ENCODE measurements around the gene GNG2. TPM values are rescaled to one million over a fixed set of nuclear protein-coding genes. Genes with fewer than 3 reads are reported as not detected.

The GNG2 gene
- total RNA-seq, 4 donors from 2014 or later: 7.5 to 32.8 (median 14.2) TPM

- Histone ChIP-seq H3K4me3 (no peak overlapping the region), H3K36me3 (no peaks in the 10 kb centered on the region), H3K27ac (no peak overlapping the region), H3K9me3 (no peaks in the 10 kb centered on the region), H3K27me3 (no peaks in the 10 kb centered on the region), H3K4me1 (peaks cover 0 to 8% (median 5%) of the 10 kb centered on the region in 4 donors)
- in situ Hi-C loops (cut with MboI; ENCODE audit: low pct_ligation_motif_present in 1 of 4, low pct_unique_long_range_greater_than_20kb in 1 of 4, low sequenced_read_pairs in 3 of 4): loop anchor here (25.0 kb wide), 3 partner anchors 191 to 691 kb away; partner anchors contain the start of gene PTGDR (in 1 of the 4)
- WGBS, 2 donors (ENCODE audit: low coverage in 1 of 2): 39 to 43% methylated on average over 2 of the region's 2 CpGs
- TF ChIP-seq POLR2A (IDR thresholded peaks at IDR 0.05): no peak
- no peak for TF ChIP-seq EP300 (IDR thresholded peaks at IDR 0.05; ENCODE audit: low read depth)
- TF ChIP-seq, protein P1, sequence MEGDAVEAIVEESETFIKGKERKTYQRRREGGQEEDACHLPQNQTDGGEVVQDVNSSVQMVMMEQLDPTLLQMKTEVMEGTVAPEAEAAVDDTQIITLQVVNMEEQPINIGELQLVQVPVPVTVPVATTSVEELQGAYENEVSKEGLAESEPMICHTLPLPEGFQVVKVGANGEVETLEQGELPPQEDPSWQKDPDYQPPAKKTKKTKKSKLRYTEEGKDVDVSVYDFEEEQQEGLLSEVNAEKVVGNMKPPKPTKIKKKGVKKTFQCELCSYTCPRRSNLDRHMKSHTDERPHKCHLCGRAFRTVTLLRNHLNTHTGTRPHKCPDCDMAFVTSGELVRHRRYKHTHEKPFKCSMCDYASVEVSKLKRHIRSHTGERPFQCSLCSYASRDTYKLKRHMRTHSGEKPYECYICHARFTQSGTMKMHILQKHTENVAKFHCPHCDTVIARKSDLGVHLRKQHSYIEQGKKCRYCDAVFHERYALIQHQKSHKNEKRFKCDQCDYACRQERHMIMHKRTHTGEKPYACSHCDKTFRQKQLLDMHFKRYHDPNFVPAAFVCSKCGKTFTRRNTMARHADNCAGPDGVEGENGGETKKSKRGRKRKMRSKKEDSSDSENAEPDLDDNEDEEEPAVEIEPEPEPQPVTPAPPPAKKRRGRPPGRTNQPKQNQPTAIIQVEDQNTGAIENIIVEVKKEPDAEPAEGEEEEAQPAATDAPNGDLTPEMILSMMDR (IDR thresholded peaks at IDR 0.05): no peak
- no peak for TF ChIP-seq POLR2AphosphoS5 (IDR thresholded peaks at IDR 0.05)
- DNase-seq: no peak
- intact Hi-C loops (cut with DNase I; ENCODE audit: low total_unique reads): no loop called here
Measured at GRCh38 chr14:51978681-51979085, 118.3 kb downstream of the GNG2 start.

GRCh38 chr14:51979088-51979709 is 118.8 kb downstream of the GNG2 start:
- DNase-seq: peak; percentile 89
- Histone ChIP-seq H3K27ac (no peak overlapping the region), H3K27me3 (no peaks in the 10 kb centered on the region), H3K4me3 (no peak overlapping the region), H3K4me1 (peaks cover 0 to 8% (median 5%) of the 10 kb centered on the region in 4 donors), H3K9me3 (no peaks in the 10 kb centered on the region), H3K36me3 (no peaks in the 10 kb centered on the region)
- TF ChIP-seq POLR2AphosphoS5 (IDR thresholded peaks at IDR 0.05): no peak
- TF ChIP-seq, protein P1 (IDR thresholded peaks at IDR 0.05): peak; percentile 82 to 95 (median 93)
- WGBS, 2 donors (ENCODE audit: low coverage in 1 of 2): 24 to 31% methylated on average over 12 to 17 of the region's 17 CpGs
- in situ Hi-C loops (cut with MboI; ENCODE audit: low pct_ligation_motif_present in 1 of 4, low pct_unique_long_range_greater_than_20kb in 1 of 4, low sequenced_read_pairs in 3 of 4) (loop anchor here (25.0 kb wide), 3 partner anchors 192 to 692 kb away; partner anchors contain the start of gene PTGDR (in 1 of the 4)), intact Hi-C loops (cut with DNase I; ENCODE audit: low total_unique reads) (no loop called here)

GRCh38 chr14:51981218-51981854 is 120.9 kb downstream of the GNG2 start:
- Histone ChIP-seq H3K4me1 (peaks cover 0 to 8% (median 5%) of the 10 kb centered on the region in 4 donors), H3K4me3 (no peak overlapping the region), H3K9me3 (no peaks in the 10 kb centered on the region), H3K27ac (no peak overlapping the region), H3K27me3 (no peaks in the 10 kb centered on the region), H3K36me3 (no peaks in the 10 kb centered on the region)
- no peak for DNase-seq
- WGBS, 2 donors (ENCODE audit: low coverage in 1 of 2): 80 to 85% methylated on average over 1 to 4 of the region's 4 CpGs
- TF ChIP-seq POLR2A (IDR thresholded peaks at IDR 0.05): no peak
- no peak for TF ChIP-seq POLR2AphosphoS5 (IDR thresholded peaks at IDR 0.05)
- no peak for TF ChIP-seq EP300 (IDR thresholded peaks at IDR 0.05; ENCODE audit: low read depth)
- in situ Hi-C loops (cut with MboI; ENCODE audit: low pct_ligation_motif_present in 1 of 4, low pct_unique_long_range_greater_than_20kb in 1 of 4, low sequenced_read_pairs in 3 of 4) (loop anchor here (10.0 to 25.0 kb wide), 4 partner anchors 194 to 694 kb away; partner anchors contain the start of gene PTGDR (in 1 of the 4)), intact Hi-C loops (cut with DNase I; ENCODE audit: low total_unique reads) (no loop called here)

DNA sequence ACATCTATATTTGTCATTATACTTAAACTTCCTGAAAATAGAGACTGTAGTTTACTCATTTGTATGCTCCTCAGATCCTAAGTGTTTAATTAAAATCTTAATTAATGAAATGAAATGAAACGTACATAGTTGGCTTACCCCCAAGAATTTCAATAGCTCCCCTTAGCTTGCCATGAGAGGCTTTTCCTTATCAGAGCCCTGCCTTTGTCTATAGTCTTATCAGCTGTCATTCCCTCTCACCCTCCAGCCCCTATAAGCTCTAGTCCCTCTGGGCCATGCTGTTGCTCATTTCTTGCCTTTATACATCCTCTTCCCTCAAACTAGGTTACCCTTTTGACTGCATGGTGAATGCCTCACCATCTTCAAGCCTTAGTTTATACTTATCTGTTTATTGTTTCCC is 127.8 kb downstream of the GNG2 start:
- DNase-seq: no peak
- no peak overlapping the region for H3K4me3 ChIP-seq
- intact Hi-C loops (cut with DNase I; ENCODE audit: low total_unique reads) (loop anchor here (1.0 kb wide), 1 partner anchor 137 kb away; no protein-coding TSS in a partner anchor), in situ Hi-C loops (cut with MboI; ENCODE audit: low pct_ligation_motif_present in 1 of 4, low pct_unique_long_range_greater_than_20kb in 1 of 4, low sequenced_read_pairs in 3 of 4) (loop anchor here (10.0 to 25.0 kb wide), 4 partner anchors 201 to 701 kb away; partner anchors contain the start of gene PTGDR (in 1 of the 4))
- H3K9me3 ChIP-seq: no peaks in the 10 kb centered on the region
- H3K27ac ChIP-seq: peak overlapping the region in 2 of 4 donors; percentile 93 to 94
- H3K36me3 ChIP-seq: peaks cover 0 to 18% (median 6%) of the 10 kb centered on the region in 4 donors
- H3K27me3 ChIP-seq: no peaks in the 10 kb centered on the region
- 75 to 80% methylated on average over 1 of the region's 1 CpG for WGBS, 2 donors (ENCODE audit: low coverage in 1 of 2)
- TF ChIP-seq POLR2AphosphoS5 (IDR thresholded peaks at IDR 0.05) (no peak), EP300 (IDR thresholded peaks at IDR 0.05; ENCODE audit: low read depth) (no peak), POLR2A (IDR thresholded peaks at IDR 0.05) (no peak)
- TF ChIP-seq, protein P1 (IDR thresholded peaks at IDR 0.05): no peak
- peaks cover 8 to 20% (median 13%) of the 10 kb centered on the region in 4 donors for H3K4me1 ChIP-seq

Measured in transverse colon (tissue), 4 donors.